Measurements from ENCODE around the gene ARHGAP26. TPM values are rescaled to one million over a fixed set of nuclear protein-coding genes. Genes with fewer than 3 reads are reported as not detected.

The ARHGAP26 gene
- total RNA-seq, 4 donors from 2014 or later: 12.4 to 49.5 (median 31.8) TPM

- H3K27ac ChIP-seq: peak overlapping the region in 1 of 2 donors; percentile 3
- no peaks in the 10 kb centered on the region for H3K9me3 ChIP-seq
- H3K4me1 ChIP-seq: peaks cover 0 to 8% of the 10 kb centered on the region in 2 donors
- H3K27me3 ChIP-seq: no peaks in the 10 kb centered on the region
- intact Hi-C loops (cut with DNase I; ENCODE audit: low total_unique reads): no loop called here
- TF ChIP-seq POLR2A (IDR thresholded peaks at IDR 0.05) (no peak), CTCF (IDR thresholded peaks at IDR 0.05) (no peak)
- H3K36me3 ChIP-seq: no peaks in the 10 kb centered on the region
- H3K4me3 ChIP-seq: no peak overlapping the region
- no peak for DNase-seq
These were observed 290.0 kb downstream of the ARHGAP26 start for GRCh38 chr5:143059976-143060765.

- intact Hi-C loops (cut with DNase I; ENCODE audit: low total_unique reads): no loop called here
- Histone ChIP-seq H3K9me3 (no peaks in the 10 kb centered on the region), H3K27me3 (no peaks in the 10 kb centered on the region), H3K27ac (peak overlapping the region in 1 of 2 donors; percentile 12), H3K36me3 (no peaks in the 10 kb centered on the region), H3K4me3 (no peak overlapping the region), H3K4me1 (peaks cover 0 to 8% of the 10 kb centered on the region in 2 donors)
- no peak for TF ChIP-seq POLR2A (IDR thresholded peaks at IDR 0.05)
- DNase-seq: no peak
These were observed 291.2 kb downstream of the ARHGAP26 start for GRCh38 chr5:143061161-143061945.

- TF ChIP-seq CTCF (IDR thresholded peaks at IDR 0.05): no peak
- no peak for TF ChIP-seq POLR2A (IDR thresholded peaks at IDR 0.05)
- intact Hi-C loops (cut with DNase I; ENCODE audit: low total_unique reads): no loop called here
- no peak overlapping the region for H3K27ac ChIP-seq
- DNase-seq: no peak
- peaks cover 0 to 8% of the 10 kb centered on the region in 2 donors for H3K4me1 ChIP-seq
- no peaks in the 10 kb centered on the region for H3K9me3 ChIP-seq
- no peaks in the 10 kb centered on the region for H3K27me3 ChIP-seq
- H3K36me3 ChIP-seq: no peaks in the 10 kb centered on the region
- H3K4me3 ChIP-seq: no peak overlapping the region
These were observed 292.2 kb downstream of the ARHGAP26 start for GRCh38 chr5:143062379-143062778.

- no peaks in the 10 kb centered on the region for H3K9me3 ChIP-seq
- no peak for TF ChIP-seq CTCF (IDR thresholded peaks at IDR 0.05)
- no peak for TF ChIP-seq POLR2A (IDR thresholded peaks at IDR 0.05)
- DNase-seq: peak; percentile 37 to 61
- H3K27me3 ChIP-seq: no peaks in the 10 kb centered on the region
- H3K27ac ChIP-seq: peak overlapping the region; percentile 42 to 68
- intact Hi-C loops (cut with DNase I; ENCODE audit: low total_unique reads): no loop called here
- no peak overlapping the region for H3K4me3 ChIP-seq
- peaks cover 0 to 8% of the 10 kb centered on the region in 2 donors for H3K4me1 ChIP-seq
- H3K36me3 ChIP-seq: no peaks in the 10 kb centered on the region
These were observed 293.2 kb downstream of the ARHGAP26 start for GRCh38 chr5:143063175-143063970.

- H3K4me3 ChIP-seq: no peak overlapping the region
These were observed 294.1 kb downstream of the ARHGAP26 start for GRCh38 chr5:143064218-143064641.

More at GRCh38 chr5:143064218-143064641, 294.1 kb downstream of the ARHGAP26 start:
- H3K27ac ChIP-seq: peak overlapping the region; percentile 42 to 68
- H3K4me1 ChIP-seq: peaks cover 0 to 8% of the 10 kb centered on the region in 2 donors
- no peak for DNase-seq
- H3K36me3 ChIP-seq: no peaks in the 10 kb centered on the region
- H3K9me3 ChIP-seq: no peaks in the 10 kb centered on the region
- H3K27me3 ChIP-seq: no peaks in the 10 kb centered on the region
- intact Hi-C loops (cut with DNase I; ENCODE audit: low total_unique reads): no loop called here
- TF ChIP-seq POLR2A (IDR thresholded peaks at IDR 0.05) (no peak), CTCF (IDR thresholded peaks at IDR 0.05) (no peak)
